ENCODE results near the gene SLC66A2. TPM values are rescaled to one million over a fixed set of nuclear protein-coding genes. Genes with fewer than 3 reads are reported as not detected.

SLC66A2 gene
- total and polyA plus RNA-seq, 2 of the 13 experiments (the other 11 are each of a cell fraction or from before 2014, with no cell fraction given) = 33.5 to 41.9 TPM

DNA sequence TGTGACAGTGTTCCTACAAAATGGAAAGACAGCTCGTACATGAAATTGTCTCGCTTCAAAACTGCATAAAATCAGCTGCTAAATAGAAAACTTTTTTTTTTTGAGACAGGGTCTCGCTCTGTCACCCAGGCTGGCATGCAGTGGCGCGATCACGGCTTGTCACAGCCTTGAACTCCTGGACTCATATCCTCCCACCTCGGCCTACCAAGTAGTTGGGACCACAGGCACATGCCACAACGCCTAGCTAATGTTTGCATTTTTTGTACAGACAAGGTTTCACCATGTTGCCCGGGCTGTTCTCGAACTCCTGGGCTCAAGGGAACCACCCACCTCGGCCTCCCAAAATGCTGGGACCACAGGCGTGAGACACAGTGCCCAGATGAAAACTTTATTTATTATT, 33.7 kb upstream of the SLC66A2 start (continued):
- peak; percentile 41 for TF ChIP-seq GATAD2A (CRISPR knock-in tag; IDR thresholded peaks at IDR 0.05)
- TF ChIP-seq, protein P1, sequence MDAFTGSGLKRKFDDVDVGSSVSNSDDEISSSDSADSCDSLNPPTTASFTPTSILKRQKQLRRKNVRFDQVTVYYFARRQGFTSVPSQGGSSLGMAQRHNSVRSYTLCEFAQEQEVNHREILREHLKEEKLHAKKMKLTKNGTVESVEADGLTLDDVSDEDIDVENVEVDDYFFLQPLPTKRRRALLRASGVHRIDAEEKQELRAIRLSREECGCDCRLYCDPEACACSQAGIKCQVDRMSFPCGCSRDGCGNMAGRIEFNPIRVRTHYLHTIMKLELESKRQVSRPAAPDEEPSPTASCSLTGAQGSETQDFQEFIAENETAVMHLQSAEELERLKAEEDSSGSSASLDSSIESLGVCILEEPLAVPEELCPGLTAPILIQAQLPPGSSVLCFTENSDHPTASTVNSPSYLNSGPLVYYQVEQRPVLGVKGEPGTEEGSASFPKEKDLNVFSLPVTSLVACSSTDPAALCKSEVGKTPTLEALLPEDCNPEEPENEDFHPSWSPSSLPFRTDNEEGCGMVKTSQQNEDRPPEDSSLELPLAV (CRISPR knock-in tag; conservative IDR thresholded peaks at IDR 0.05; ENCODE audit: low read depth) = no peak
- 0 out of 2 replicates have a peak, but pooled peaks have one; percentile 22 for TF ChIP-seq THAP11 (CRISPR knock-in tag; IDR thresholded peaks at IDR 0.05)
- TF ChIP-seq, protein P2, sequence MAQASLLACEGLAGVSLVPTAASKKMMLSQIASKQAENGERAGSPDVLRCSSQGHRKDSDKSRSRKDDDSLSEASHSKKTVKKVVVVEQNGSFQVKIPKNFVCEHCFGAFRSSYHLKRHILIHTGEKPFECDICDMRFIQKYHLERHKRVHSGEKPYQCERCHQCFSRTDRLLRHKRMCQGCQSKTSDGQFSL (CRISPR knock-in tag; IDR thresholded peaks at IDR 0.05) = no peak
- TF ChIP-seq NCOR1 (IDR thresholded peaks at IDR 0.05; ENCODE audit: borderline replicate concordance, low read length) = no peak; the same call in 1 of the 2 replicates
- TF ChIP-seq FIP1L1 (IDR thresholded peaks at IDR 0.05; ENCODE audit: borderline replicate concordance, insufficient read depth, low read depth, low read length) = no peak
- TF ChIP-seq HIVEP1 (CRISPR knock-in tag; IDR thresholded peaks at IDR 0.05) = no peak
- TF ChIP-seq, protein P3, sequence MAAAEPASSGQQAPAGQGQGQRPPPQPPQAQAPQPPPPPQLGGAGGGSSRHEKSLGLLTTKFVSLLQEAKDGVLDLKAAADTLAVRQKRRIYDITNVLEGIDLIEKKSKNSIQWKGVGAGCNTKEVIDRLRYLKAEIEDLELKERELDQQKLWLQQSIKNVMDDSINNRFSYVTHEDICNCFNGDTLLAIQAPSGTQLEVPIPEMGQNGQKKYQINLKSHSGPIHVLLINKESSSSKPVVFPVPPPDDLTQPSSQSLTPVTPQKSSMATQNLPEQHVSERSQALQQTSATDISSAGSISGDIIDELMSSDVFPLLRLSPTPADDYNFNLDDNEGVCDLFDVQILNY (CRISPR knock-in tag; conservative IDR thresholded peaks at IDR 0.05) = no peak
- TF ChIP-seq DR1 (CRISPR knock-in tag; IDR thresholded peaks at IDR 0.05) = no peak
- TF ChIP-seq ZNF629 (CRISPR knock-in tag; conservative IDR thresholded peaks at IDR 0.05) = 0 out of 2 replicates have a peak, but pooled peaks have one; percentile 13
- TF ChIP-seq, protein P4, sequence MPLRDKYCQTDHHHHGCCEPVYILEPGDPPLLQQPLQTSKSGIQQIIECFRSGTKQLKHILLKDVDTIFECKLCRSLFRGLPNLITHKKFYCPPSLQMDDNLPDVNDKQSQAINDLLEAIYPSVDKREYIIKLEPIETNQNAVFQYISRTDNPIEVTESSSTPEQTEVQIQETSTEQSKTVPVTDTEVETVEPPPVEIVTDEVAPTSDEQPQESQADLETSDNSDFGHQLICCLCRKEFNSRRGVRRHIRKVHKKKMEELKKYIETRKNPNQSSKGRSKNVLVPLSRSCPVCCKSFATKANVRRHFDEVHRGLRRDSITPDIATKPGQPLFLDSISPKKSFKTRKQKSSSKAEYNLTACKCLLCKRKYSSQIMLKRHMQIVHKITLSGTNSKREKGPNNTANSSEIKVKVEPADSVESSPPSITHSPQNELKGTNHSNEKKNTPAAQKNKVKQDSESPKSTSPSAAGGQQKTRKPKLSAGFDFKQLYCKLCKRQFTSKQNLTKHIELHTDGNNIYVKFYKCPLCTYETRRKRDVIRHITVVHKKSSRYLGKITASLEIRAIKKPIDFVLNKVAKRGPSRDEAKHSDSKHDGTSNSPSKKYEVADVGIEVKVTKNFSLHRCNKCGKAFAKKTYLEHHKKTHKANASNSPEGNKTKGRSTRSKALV (CRISPR knock-in tag; IDR thresholded peaks at IDR 0.05) = no peak
- no peak for TF ChIP-seq HCFC1 (IDR thresholded peaks at IDR 0.05; ENCODE audit: low read depth, low read length)
- TF ChIP-seq ZFP36 (IDR thresholded peaks at IDR 0.05; ENCODE audit: borderline replicate concordance, low read depth, low read length, partially characterized antibody) = no peak
- TF ChIP-seq NFKBIZ (CRISPR knock-in tag; IDR thresholded peaks at IDR 0.05) = no peak
- TF ChIP-seq, protein P5, sequence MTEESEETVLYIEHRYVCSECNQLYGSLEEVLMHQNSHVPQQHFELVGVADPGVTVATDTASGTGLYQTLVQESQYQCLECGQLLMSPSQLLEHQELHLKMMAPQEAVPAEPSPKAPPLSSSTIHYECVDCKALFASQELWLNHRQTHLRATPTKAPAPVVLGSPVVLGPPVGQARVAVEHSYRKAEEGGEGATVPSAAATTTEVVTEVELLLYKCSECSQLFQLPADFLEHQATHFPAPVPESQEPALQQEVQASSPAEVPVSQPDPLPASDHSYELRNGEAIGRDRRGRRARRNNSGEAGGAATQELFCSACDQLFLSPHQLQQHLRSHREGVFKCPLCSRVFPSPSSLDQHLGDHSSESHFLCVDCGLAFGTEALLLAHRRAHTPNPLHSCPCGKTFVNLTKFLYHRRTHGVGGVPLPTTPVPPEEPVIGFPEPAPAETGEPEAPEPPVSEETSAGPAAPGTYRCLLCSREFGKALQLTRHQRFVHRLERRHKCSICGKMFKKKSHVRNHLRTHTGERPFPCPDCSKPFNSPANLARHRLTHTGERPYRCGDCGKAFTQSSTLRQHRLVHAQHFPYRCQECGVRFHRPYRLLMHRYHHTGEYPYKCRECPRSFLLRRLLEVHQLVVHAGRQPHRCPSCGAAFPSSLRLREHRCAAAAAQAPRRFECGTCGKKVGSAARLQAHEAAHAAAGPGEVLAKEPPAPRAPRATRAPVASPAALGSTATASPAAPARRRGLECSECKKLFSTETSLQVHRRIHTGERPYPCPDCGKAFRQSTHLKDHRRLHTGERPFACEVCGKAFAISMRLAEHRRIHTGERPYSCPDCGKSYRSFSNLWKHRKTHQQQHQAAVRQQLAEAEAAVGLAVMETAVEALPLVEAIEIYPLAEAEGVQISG (CRISPR knock-in tag; IDR thresholded peaks at IDR 0.05) = peak; percentile 50; the same call in 1 of the 2 replicates
- TF ChIP-seq NONO (IDR thresholded peaks at IDR 0.05) = no peak
- peak; percentile 44; the same call in 1 of the 2 replicates for TF ChIP-seq NONO (CRISPR knock-in tag; conservative IDR thresholded peaks at IDR 0.05)
- no peak for TF ChIP-seq FOXK2 (IDR thresholded peaks at IDR 0.05)
- no peak for TF ChIP-seq MLLT10 (CRISPR knock-in tag; IDR thresholded peaks at IDR 0.05)
- TF ChIP-seq, protein P6, sequence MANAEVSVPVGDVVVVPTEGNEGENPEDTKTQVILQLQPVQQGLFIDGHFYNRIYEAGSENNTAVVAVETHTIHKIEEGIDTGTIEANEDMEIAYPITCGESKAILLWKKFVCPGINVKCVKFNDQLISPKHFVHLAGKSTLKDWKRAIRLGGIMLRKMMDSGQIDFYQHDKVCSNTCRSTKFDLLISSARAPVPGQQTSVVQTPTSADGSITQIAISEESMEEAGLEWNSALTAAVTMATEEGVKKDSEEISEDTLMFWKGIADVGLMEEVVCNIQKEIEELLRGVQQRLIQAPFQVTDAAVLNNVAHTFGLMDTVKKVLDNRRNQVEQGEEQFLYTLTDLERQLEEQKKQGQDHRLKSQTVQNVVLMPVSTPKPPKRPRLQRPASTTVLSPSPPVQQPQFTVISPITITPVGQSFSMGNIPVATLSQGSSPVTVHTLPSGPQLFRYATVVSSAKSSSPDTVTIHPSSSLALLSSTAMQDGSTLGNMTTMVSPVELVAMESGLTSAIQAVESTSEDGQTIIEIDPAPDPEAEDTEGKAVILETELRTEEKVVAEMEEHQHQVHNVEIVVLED (CRISPR knock-in tag; IDR thresholded peaks at IDR 0.05; ENCODE audit: borderline replicate concordance) = peak; percentile 45; the same call in 1 of the 2 replicates
- TF ChIP-seq FOSL2 (CRISPR knock-in tag; IDR thresholded peaks at IDR 0.05) = no peak; the same call in 1 of the 2 replicates
- TF ChIP-seq MTF2 (CRISPR knock-in tag; IDR thresholded peaks at IDR 0.05; ENCODE audit: borderline replicate concordance) = no peak
- TF ChIP-seq NFRKB (IDR thresholded peaks at IDR 0.05) = no peak
